Kidney glomerular epithelial cell (primary cell): Measurements from ENCODE around the gene OR2T11.
"Not testable (repeated sequence)": the region's sequence is repeated elsewhere in the genome, so short reads cannot be mapped to it uniquely, and the experiment has no call there.

Experiments used
- DNase-seq: peaks from one replicate; lab custom pipeline; 2025; lab: John Stamatoyannopoulos, UW

The OR2T11 gene

GRCh38 chr1:248634991-248635390, at the start of gene OR2T11:
TSS of gene OR2T11 (minus strand) at chr1:248635091. CDS start at chr1:248627128, 7,963 bp downstream.
- DNase-seq = not testable (repeated sequence)

GRCh38 chr1:248681651-248682050, 46.8 kb upstream of the OR2T11 start:
- DNase-seq = no peak

- no peak for DNase-seq
Measured at GRCh38 chr1:248670003-248670402, 35.1 kb upstream of the OR2T11 start.

- not testable (repeated sequence) for DNase-seq
Measured at GRCh38 chr1:248663453-248664328, 28.8 kb upstream of the OR2T11 start.

GRCh38 chr1:248656797-248657196, 21.9 kb upstream of the OR2T11 start:
- not testable (repeated sequence) for DNase-seq

- not testable (repeated sequence) for DNase-seq
Measured at GRCh38 chr1:248655354-248655753, 20.5 kb upstream of the OR2T11 start, which contains the start of gene OR2T27. TSS of gene OR2T27 (minus strand) at chr1:248655528. CDS start at chr1:248650884, 4,644 bp downstream.

- DNase-seq = not testable (repeated sequence)
Measured at GRCh38 chr1:248648770-248649536, 14.1 kb upstream of the OR2T11 start.

- DNase-seq = not testable (repeated sequence)
Measured at GRCh38 chr1:248645178-248645577, 10.3 kb upstream of the OR2T11 start, which contains the start of gene OR2T35. TSS of gene OR2T35 (minus strand) at chr1:248645278. CDS start at chr1:248639258, 6,020 bp downstream.

GRCh38 chr1:248642971-248643651, 8.2 kb upstream of the OR2T11 start:
- not testable (repeated sequence) for DNase-seq

GRCh38 chr1:248641583-248641982, 6.7 kb upstream of the OR2T11 start:
- not testable (repeated sequence) for DNase-seq

- not testable (repeated sequence) for DNase-seq
Measured at GRCh38 chr1:248640906-248641305, 6.0 kb upstream of the OR2T11 start.

GRCh38 chr1:248639652-248640051, 4.8 kb upstream of the OR2T11 start:
- not testable (repeated sequence) for DNase-seq

- DNase-seq = not testable (repeated sequence)
Measured at GRCh38 chr1:248636612-248637011, 1.7 kb upstream of the OR2T11 start.

GRCh38 chr1:248631354-248632008, 3.4 kb downstream of the OR2T11 start:
- DNase-seq = no peak

- no peak for DNase-seq
Measured at GRCh38 chr1:248630551-248630950, 4.3 kb downstream of the OR2T11 start.

- DNase-seq = no peak
Measured at GRCh38 chr1:248627971-248628844, 6.7 kb downstream of the OR2T11 start.

- DNase-seq = no peak
Measured at GRCh38 chr1:248625971-248626370, 8.9 kb downstream of the OR2T11 start.

GRCh38 chr1:248625166-248625565, 9.7 kb downstream of the OR2T11 start:
- no peak for DNase-seq

- DNase-seq = no peak
Measured at GRCh38 chr1:248622570-248623001, 12.3 kb downstream of the OR2T11 start.

- DNase-seq = no peak
Measured at GRCh38 chr1:248621770-248622169, 13.1 kb downstream of the OR2T11 start.
